SU-DHL-6 (cell line): ENCODE measurements around the gene BRAT1.

ENCODE experiments used
- H2AFZ ChIP-seq: fragments of 200-600 bp; sonication (generic); 2 replicates; pipeline ENCODE4 v1.6.1; 2014; ENCODE audit warnings: low read depth, mild to moderate bottlenecking, moderate library complexity, mixed read lengths, antibody characterized with exemption, low read length; ENCODE audit not compliant: severe bottlenecking
- H3F3A ChIP-seq: fragments of 200-600 bp; shearing (Covaris generic); 2 replicates; pipeline ENCODE4 v1.6.0; 2016; ENCODE audit warnings: antibody characterized with exemption, mild to moderate bottlenecking; ENCODE audit not compliant: insufficient read depth
- H3K27ac ChIP-seq: fragments of 200-600 bp; sonication (generic); 2 replicates; pipeline ENCODE4 v1.5.1; 2016; ENCODE audit warnings: low read depth, mild to moderate bottlenecking, low read length, moderate library complexity, mixed read lengths
- H3K27me3 ChIP-seq: fragments of 200-600 bp; sonication (generic), shearing (Covaris generic); 2 replicates; pipeline ENCODE4 v1.6.0; 2014; ENCODE audit warnings: mild to moderate bottlenecking, low read length
- H3K36me3 ChIP-seq: fragments of 200-600 bp; sonication (generic); 2 replicates; pipeline ENCODE4 v1.6.1; 2014; ENCODE audit warnings: mild to moderate bottlenecking, low read length, mixed read lengths
- H3K4me2 ChIP-seq: fragments of 300-600, 200-600 bp; shearing (Covaris generic), sonication (generic); 2 replicates; pipeline ENCODE4 v1.6.0; 2014; ENCODE audit warnings: low read length, low read depth, mild to moderate bottlenecking; ENCODE audit not compliant: poor library complexity, severe bottlenecking
- H3K4me3 ChIP-seq: fragments of 200-600 bp; sonication (generic); 2 replicates; pipeline ENCODE4 v1.5.1; 2014; ENCODE audit warnings: antibody characterized with exemption, low read length, mild to moderate bottlenecking, mixed read lengths; ENCODE audit not compliant: insufficient read depth, poor library complexity, severe bottlenecking
- H3K79me2 ChIP-seq: fragments of 200-600 bp; sonication (generic); 2 replicates; pipeline ENCODE4 v1.6.1; 2014; ENCODE audit warnings: mild to moderate bottlenecking, low read length, moderate library complexity; ENCODE audit not compliant: insufficient read depth
- H3K9ac ChIP-seq: fragments of 200-600 bp; sonication (generic); 2 replicates; pipeline ENCODE4 v1.7.0; 2014; ENCODE audit warnings: mild to moderate bottlenecking, low read length
- H3K9me2 ChIP-seq: fragments of 200-600 bp; sonication (generic); replicated peaks from 2 replicates; pipeline ENCODE4 v1.6.1; 2014; ENCODE audit warnings: low read length; ENCODE audit not compliant: insufficient read depth
- H3K9me3 ChIP-seq: fragments of 200-600 bp; sonication (generic); 2 replicates; pipeline ENCODE4 v1.6.1; 2014; ENCODE audit warnings: low read length, mixed read lengths; ENCODE audit not compliant: insufficient read depth
- H4K20me1 ChIP-seq: fragments of 200-600 bp; sonication (generic); 2 replicates; pipeline ENCODE4 v1.6.1; 2014; ENCODE audit warnings: low read depth, mild to moderate bottlenecking, antibody characterized with exemption, low read length, moderate library complexity, mixed read lengths
- CTCF ChIP-seq: fragments of 200-600 bp; sonication (generic); IDR thresholded peaks from one replicate; pipeline ENCODE4 v1.5.1; 2017; ENCODE audit warnings: antibody characterized with exemption, mild to moderate bottlenecking, low read length, moderate library complexity; ENCODE audit not compliant: insufficient read depth, poor library complexity, severe bottlenecking
- EZH2phosphoT487 ChIP-seq: fragments of 200-600 bp; sonication (generic), shearing (Covaris generic); conservative IDR thresholded peaks from 2 replicates; pipeline ENCODE4 v1.6.1; 2018; ENCODE audit warnings: mild to moderate bottlenecking, antibody characterized with exemption, low read length, moderate library complexity, mixed read lengths

Gene BRAT1

GRCh38 chr7:2595258-2595860 lies 40.0 kb upstream of the BRAT1 start:
- no peak overlapping the region for H2AFZ ChIP-seq
- H3K79me2 ChIP-seq = no peaks in the 10 kb centered on the region
- no peaks in the 10 kb centered on the region for H3K27me3 ChIP-seq
- H3K4me2 ChIP-seq = no peak overlapping the region
- H3K36me3 ChIP-seq = no peaks in the 10 kb centered on the region
- H3K4me3 ChIP-seq = no peak overlapping the region
- H3K9me2 ChIP-seq = no peaks in the 10 kb centered on the region
- H3K9ac ChIP-seq = no peak overlapping the region
- H3F3A ChIP-seq = no peaks in the 10 kb centered on the region
- H3K27ac ChIP-seq = no peak overlapping the region
- H3K9me3 ChIP-seq = no peaks in the 10 kb centered on the region
- no peaks in the 10 kb centered on the region for H4K20me1 ChIP-seq
- no peak for TF ChIP-seq EZH2phosphoT487
- TF ChIP-seq CTCF = no peak

GRCh38 chr7:2594599-2594998 lies 39.3 kb upstream of the BRAT1 start:
- Histone ChIP-seq H2AFZ (no peak overlapping the region), H3K9ac (no peak overlapping the region), H4K20me1 (no peaks in the 10 kb centered on the region), H3K27ac (no peak overlapping the region), H3K9me3 (no peaks in the 10 kb centered on the region), H3K4me3 (no peak overlapping the region), H3K79me2 (no peaks in the 10 kb centered on the region), H3K9me2 (no peaks in the 10 kb centered on the region), H3K4me2 (no peak overlapping the region), H3K36me3 (no peaks in the 10 kb centered on the region), H3F3A (no peaks in the 10 kb centered on the region), H3K27me3 (no peaks in the 10 kb centered on the region)
- TF ChIP-seq EZH2phosphoT487 (no peak), CTCF (no peak)

GRCh38 chr7:2593036-2593727 lies 37.9 kb upstream of the BRAT1 start:
- Histone ChIP-seq H3K27ac (no peak overlapping the region), H4K20me1 (no peaks in the 10 kb centered on the region), H3K9ac (no peak overlapping the region), H3K36me3 (no peaks in the 10 kb centered on the region), H3K9me2 (no peaks in the 10 kb centered on the region), H3K79me2 (no peaks in the 10 kb centered on the region), H2AFZ (no peak overlapping the region), H3K9me3 (no peaks in the 10 kb centered on the region), H3F3A (no peaks in the 10 kb centered on the region), H3K4me2 (no peak overlapping the region), H3K27me3 (no peaks in the 10 kb centered on the region), H3K4me3 (no peak overlapping the region)
- TF ChIP-seq EZH2phosphoT487 (no peak), CTCF (no peak)
